LNCaP clone FGC (cell line): Measurements from ENCODE around the gene TBX3.
A peak's percentile ranks its signal among the peaks of the same experiment; 100 is the strongest.

ENCODE experiments used
- DNase-seq: peaks from one replicate; pipeline ENCODE4 v3.0.0-alpha.2; 2011; ENCODE audit warnings: low read depth
- H3K4me3 ChIP-seq: 2 replicates; pipeline ENCODE4 v1.5.1; 2011; ENCODE audit warnings: mild to moderate bottlenecking, low read depth, low read length, control low read depth
- CTCF ChIP-seq: IDR thresholded peaks from 2 replicates; pipeline ENCODE4 v1.5.1; 2012; ENCODE audit warnings: mild to moderate bottlenecking; ENCODE audit not compliant: control insufficient read depth, insufficient read depth; ENCODE audit errors: extremely low read depth

TBX3 gene

GRCh38 chr12:114686426-114686772 lies 2.4 kb upstream of the TBX3 start:
- DNase-seq, result no peak
- H3K4me3 ChIP-seq, result no peak overlapping the region

GRCh38 chr12:114685869-114686268 lies 1.9 kb upstream of the TBX3 start:
- TF ChIP-seq CTCF, result no peak
- no peak for DNase-seq
- no peak overlapping the region for H3K4me3 ChIP-seq

More at GRCh38 chr12:114686426-114686772, 2.4 kb upstream of the TBX3 start:
- no peak for TF ChIP-seq CTCF

- H3K4me3 ChIP-seq, result peak overlapping the region; percentile 93
- no peak for TF ChIP-seq CTCF
- no peak for DNase-seq
Observed at GRCh38 chr12:114685320-114685781, 1.4 kb upstream of the TBX3 start.

GRCh38 chr12:114684870-114685273 lies 897 bp upstream of the TBX3 start:
- TF ChIP-seq CTCF, result no peak
- DNase-seq, result no peak
- peak overlapping the region; percentile 93 for H3K4me3 ChIP-seq

GRCh38 chr12:114683709-114684097 lies 272 bp downstream of the TBX3 start:
- peak overlapping the region; percentile 93 for H3K4me3 ChIP-seq
- no peak for DNase-seq
- no peak for TF ChIP-seq CTCF

- TF ChIP-seq CTCF, result peak; percentile 32; the same call in 1 of the 2 replicates
- no peak for DNase-seq
- peak overlapping the region; percentile 93 for H3K4me3 ChIP-seq
Observed at GRCh38 chr12:114682785-114683708, 928 bp downstream of the TBX3 start.

GRCh38 chr12:114682106-114682784 lies 1.7 kb downstream of the TBX3 start:
- peak overlapping the region; percentile 93 for H3K4me3 ChIP-seq
- no peak for DNase-seq
- no peak for TF ChIP-seq CTCF
